ENCODE measurements around the gene PCOLCE2.
"Not testable (repeated sequence)": the region's sequence is repeated elsewhere in the genome, so short reads cannot be mapped to it uniquely, and the experiment has no call there.

Gene PCOLCE2

GRCh38 chr3:142890592-142890991 lies 1.7 kb upstream of the PCOLCE2 start:
- DNase-seq (ENCODE audit: extremely low read depth, low read depth) = no peak
- TF ChIP-seq, protein P1, sequence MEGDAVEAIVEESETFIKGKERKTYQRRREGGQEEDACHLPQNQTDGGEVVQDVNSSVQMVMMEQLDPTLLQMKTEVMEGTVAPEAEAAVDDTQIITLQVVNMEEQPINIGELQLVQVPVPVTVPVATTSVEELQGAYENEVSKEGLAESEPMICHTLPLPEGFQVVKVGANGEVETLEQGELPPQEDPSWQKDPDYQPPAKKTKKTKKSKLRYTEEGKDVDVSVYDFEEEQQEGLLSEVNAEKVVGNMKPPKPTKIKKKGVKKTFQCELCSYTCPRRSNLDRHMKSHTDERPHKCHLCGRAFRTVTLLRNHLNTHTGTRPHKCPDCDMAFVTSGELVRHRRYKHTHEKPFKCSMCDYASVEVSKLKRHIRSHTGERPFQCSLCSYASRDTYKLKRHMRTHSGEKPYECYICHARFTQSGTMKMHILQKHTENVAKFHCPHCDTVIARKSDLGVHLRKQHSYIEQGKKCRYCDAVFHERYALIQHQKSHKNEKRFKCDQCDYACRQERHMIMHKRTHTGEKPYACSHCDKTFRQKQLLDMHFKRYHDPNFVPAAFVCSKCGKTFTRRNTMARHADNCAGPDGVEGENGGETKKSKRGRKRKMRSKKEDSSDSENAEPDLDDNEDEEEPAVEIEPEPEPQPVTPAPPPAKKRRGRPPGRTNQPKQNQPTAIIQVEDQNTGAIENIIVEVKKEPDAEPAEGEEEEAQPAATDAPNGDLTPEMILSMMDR (IDR thresholded peaks at IDR 0.05; ENCODE audit: low read depth, low read length) = no peak

DNA sequence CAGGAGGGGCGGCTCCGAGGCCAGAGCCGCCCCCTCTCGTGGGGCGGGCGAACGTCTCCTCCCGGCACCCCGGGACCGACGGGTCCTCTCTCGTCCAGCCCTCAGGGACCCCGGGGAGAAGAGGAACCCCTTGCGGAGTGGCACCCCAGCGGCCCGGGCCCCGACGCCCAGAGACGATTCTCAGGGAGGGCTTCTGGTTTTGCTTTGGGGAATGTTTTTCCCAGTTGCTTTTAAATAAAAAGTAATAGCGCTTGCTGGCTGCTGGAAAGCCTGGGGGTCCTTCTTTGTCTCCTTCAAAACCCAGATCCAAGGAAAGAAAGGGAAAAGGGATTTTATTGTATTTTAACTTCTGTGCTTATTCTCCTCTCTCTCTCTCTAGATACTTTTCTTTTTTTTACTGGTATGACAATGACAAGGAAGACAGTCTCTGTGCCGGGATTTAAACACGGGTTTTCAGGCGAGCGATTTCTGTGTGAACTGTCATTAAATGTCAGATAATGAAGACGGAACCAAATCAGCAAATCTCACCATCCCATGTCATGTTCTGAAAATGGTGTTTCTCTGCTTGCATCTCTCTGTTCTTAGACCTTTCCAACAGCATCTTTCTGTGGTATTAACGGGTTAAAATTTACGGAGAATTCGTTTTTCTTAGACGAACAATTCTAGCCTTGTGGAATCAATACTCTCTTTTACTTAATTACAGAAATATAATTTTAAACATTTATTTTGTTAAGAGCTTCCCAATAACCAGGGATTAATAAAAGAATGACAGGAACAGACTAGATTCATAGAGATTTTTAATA lies 530 bp upstream of the PCOLCE2 start:
- TF ChIP-seq, protein P1 (IDR thresholded peaks at IDR 0.05; ENCODE audit: low read depth, low read length) = no peak
- DNase-seq (ENCODE audit: extremely low read depth, low read depth) = no peak

DNA sequence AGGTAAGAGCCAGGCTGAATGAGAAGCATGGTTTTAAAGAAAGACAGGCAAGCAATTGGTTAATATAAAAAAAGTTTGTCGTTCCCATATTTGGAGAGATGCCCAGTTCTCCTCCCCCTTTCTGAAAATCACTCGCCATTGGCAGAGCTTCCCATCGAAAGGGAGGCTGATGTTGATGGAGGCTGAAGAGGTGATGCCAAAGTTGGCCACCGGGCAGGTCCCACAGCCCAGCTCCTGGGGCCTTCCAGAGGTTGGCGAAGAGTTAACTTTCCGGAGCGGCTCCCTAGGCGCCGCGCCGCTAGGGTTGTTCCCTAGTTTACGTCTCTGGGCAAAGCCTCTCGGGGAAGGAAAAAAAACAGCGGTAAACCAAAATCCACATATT lies 793 bp downstream of the PCOLCE2 start:
- TF ChIP-seq, protein P1 (IDR thresholded peaks at IDR 0.05; ENCODE audit: low read depth, low read length) = no peak
- no peak for DNase-seq (ENCODE audit: extremely low read depth, low read depth)

DNA sequence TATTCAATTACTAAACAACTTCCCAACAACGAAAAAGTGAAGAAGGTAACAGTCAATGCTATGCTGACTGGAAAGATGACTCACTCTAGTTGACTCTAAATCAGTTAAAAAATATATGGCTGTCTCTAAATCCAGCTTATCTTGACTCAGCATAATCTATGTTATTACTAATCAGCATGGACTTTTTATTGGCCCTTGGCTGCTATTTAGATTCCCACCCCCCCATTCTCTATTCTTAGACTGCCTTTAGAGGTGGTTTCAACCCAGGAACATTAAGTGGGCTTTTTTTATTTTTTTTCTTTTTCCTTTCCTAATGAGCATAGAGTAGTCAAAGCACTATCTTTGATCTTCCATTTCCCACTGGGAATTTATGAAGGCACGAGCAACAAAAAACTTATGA lies 1.9 kb downstream of the PCOLCE2 start:
- DNase-seq (ENCODE audit: extremely low read depth, low read depth) = no peak
- TF ChIP-seq, protein P1 (IDR thresholded peaks at IDR 0.05; ENCODE audit: low read depth, low read length) = no peak

DNA sequence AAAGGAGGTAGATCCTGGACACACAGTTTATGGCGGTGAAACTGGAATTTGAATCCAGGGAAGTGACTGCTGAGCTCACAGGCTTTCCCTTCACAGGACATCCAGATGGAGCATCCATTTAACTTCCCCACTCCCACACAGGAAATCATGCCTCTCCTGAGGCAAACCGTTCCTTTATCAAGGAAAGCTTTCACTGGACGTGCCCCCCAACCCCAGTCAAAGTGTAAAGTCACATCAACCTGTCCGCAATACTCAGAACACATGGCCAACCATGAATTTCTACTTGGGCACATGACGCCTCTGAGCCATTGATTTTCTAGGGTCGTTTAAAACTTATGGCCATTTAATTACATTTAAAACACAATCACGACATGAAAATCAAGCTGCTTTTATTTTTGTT lies 2.9 kb downstream of the PCOLCE2 start:
- DNase-seq (ENCODE audit: extremely low read depth, low read depth) = no peak
- TF ChIP-seq, protein P1 (IDR thresholded peaks at IDR 0.05; ENCODE audit: low read depth, low read length) = no peak

DNA sequence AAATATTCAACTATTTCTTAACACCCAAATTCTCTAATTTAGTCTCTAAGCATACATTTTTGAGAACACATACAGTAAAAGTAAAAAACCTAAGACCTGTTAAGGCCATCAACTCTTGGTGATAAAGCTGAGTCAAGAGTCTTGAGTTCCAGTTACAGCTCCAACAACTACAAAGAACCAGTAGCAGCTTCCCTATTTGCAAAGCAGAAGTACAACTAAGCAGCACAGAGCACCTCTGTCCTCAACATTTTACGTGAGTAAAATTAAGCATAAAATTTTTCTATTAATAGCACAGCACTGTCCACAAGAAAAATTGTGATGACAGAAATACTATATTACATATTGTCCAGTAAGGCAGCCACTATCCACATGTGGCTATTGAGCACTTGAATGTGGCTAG lies 4.4 kb downstream of the PCOLCE2 start:
- TF ChIP-seq, protein P1 (IDR thresholded peaks at IDR 0.05; ENCODE audit: low read depth, low read length) = no peak
- no peak for DNase-seq (ENCODE audit: extremely low read depth, low read depth)

- DNase-seq (ENCODE audit: extremely low read depth, low read depth) = not testable (repeated sequence)
Observed at GRCh38 chr3:142883534-142883933, 5.3 kb downstream of the PCOLCE2 start.

All from AG09319 (cell line).